Prostate gland (tissue), 2 donors: ENCODE data around the gene UROS. TPM values are rescaled to one million over a fixed set of nuclear protein-coding genes. Genes with fewer than 3 reads are reported as not detected.

Source experiments
- DNase-seq: peaks from one replicate; pipeline ENCODE4 v3.0.0-alpha.2; 2019; ENCODE audit warnings: low spot score
- H3K27ac ChIP-seq, 2 donors: fragments of 200-600 bp; sonication (generic); 2 replicates each; pipeline ENCODE4 v1.5.1; 2017 to 2019
- H3K27me3 ChIP-seq: fragments of 200-600 bp; sonication (generic); replicated peaks from 2 replicates; pipeline ENCODE4 v1.5.1; 2019; ENCODE audit not compliant: insufficient read depth
- H3K36me3 ChIP-seq, 2 donors: fragments of 200-600 bp; sonication (generic); 1 replicate in 1 of 2; 2 replicates in 1 of 2; pipeline versions ENCODE4 v1.5.1 to v1.8.1; 2017 to 2019
- H3K4me1 ChIP-seq: fragments of 200-600 bp; sonication (generic); replicated peaks from 2 replicates; pipeline ENCODE4 v1.5.1; 2019
- H3K4me3 ChIP-seq, 2 donors: fragments of 200-600 bp; sonication (generic); 2 replicates each; pipeline ENCODE4 v1.5.1; 2017 to 2019
- H3K9me3 ChIP-seq: fragments of 200-600 bp; sonication (generic); 2 replicates; pipeline ENCODE4 v1.5.1; 2017
- CTCF ChIP-seq, 4 experiments: fragments of 200-600 bp in 2 of 4; fragments of 450-650 bp in 2 of 4; sonication (generic) in 2 of 4; IDR thresholded peaks; 1 replicate in 3 of 4; 2 replicates in 1 of 4; pipeline ENCODE4 v1.5.1; 2016 to 2019; ENCODE audit warnings: antibody characterized with exemption in 4 of 4, mild to moderate bottlenecking in 2 of 4, moderate library complexity in 2 of 4
- POLR2A ChIP-seq: fragments of 450-650 bp; IDR thresholded peaks from one replicate; pipeline ENCODE4 v1.6.1; 2016; ENCODE audit warnings: antibody characterized with exemption, mild to moderate bottlenecking
- POLR2AphosphoS5 ChIP-seq: sonication (generic); formaldehyde crosslinking; IDR thresholded peaks from one replicate; pipeline ENCODE4 v1.6.1; 2017; ENCODE audit warnings: antibody characterized with exemption
- WGBS: methylation state at CpG from one replicate; pipeline ENCODE4 v1.1.5; 2018; 5-methylcytosine and 5-hydroxymethylcytosine counted together
- intact Hi-C: fragments of 100-400 bp; cut with DNase I; formaldehyde crosslinking; loops from one replicate; pipeline ENCODE4 v1.14.2; 2022
- total RNA-seq, 2 donors: library from RNA; depleted of rRNA; stranded (reverse); fragments of >200 nt; gene quantifications; one replicate each; pipeline ENCODE4 v1.1.0, GENCODE V29; 2016

Gene UROS
- total RNA-seq, 2 donors from 2014 or later: 45.0 to 49.0 TPM

DNA sequence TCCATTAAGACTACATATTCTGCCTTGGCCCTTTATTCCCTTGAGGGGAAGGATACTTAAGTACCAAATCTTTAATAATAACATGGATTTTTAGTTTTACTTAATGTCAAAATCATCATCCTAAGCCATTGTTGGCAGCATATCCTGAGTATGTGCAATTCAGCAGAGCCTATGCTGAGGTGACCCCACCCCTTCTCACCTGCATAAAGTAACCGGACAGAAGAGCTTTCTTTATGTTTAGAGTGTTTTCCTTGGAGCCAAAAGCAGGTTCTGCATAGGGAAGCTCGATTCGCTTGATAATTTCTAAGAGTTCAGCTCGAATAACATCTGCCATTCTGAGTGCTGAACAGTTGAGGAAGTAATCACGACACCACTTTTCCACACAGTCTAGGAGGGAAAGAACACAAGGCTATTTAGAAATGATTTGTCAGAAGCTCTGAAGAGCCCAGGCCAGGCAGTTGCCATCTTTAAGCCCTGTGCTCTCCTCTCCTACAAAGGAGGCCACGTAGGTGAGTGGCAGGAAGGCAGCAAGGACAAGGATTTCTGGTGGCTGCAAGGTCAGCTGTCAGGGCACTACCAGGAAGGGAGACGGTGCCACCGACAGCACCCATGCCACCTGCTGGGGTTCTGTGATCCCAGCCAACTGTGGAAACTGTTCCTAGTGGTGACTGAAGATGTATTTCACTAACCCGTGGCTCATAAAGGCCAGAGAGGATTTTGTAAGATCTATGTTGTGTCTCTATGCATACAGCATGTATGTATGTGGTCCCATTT is 15.9 kb upstream of the UROS start:
- H3K4me1 ChIP-seq: no peaks in the 10 kb centered on the region
- H3K27ac ChIP-seq: no peak overlapping the region
- H3K4me3 ChIP-seq: no peak overlapping the region
- no peaks in the 10 kb centered on the region for H3K27me3 ChIP-seq
- 86% methylated on average over 9 of the region's 9 CpGs for WGBS
- intact Hi-C loops: no loop called here
- H3K36me3 ChIP-seq: peaks cover 0 to 8% of the 10 kb centered on the region in 2 donors
- no peak for DNase-seq
- TF ChIP-seq POLR2AphosphoS5: no peak
- no peak for TF ChIP-seq POLR2A
- TF ChIP-seq CTCF (IDR thresholded peaks at IDR 0.05): no peak
- no peaks in the 10 kb centered on the region for H3K9me3 ChIP-seq

DNA sequence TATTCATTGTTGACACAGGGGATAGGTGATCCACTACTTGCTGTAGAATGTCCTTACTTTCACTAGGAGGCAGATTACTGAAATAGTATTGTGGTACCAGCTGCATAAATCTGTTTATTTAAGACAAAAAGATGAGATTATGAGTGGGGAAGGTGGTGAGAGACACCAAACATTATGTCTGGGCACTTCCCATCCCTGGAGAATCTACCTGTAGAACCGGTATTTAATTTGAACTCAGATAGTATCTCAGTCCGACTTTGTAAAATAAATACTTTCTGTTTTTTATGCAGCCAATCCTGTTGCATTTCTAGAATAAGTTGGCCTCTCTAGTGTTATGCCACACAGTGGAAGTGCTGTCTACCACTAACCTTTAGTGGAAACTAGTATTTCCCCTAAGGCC is 13.7 kb upstream of the UROS start:
- Histone ChIP-seq H3K4me3 (no peak overlapping the region), H3K27me3 (no peaks in the 10 kb centered on the region), H3K9me3 (no peaks in the 10 kb centered on the region), H3K36me3 (peaks cover 0 to 8% of the 10 kb centered on the region in 2 donors), H3K4me1 (no peaks in the 10 kb centered on the region), H3K27ac (no peak overlapping the region)
- intact Hi-C loops: no loop called here
- no peak for DNase-seq
- 41% methylated on average over 2 of the region's 2 CpGs for WGBS
- TF ChIP-seq POLR2AphosphoS5 (peak; percentile 65), CTCF (IDR thresholded peaks at IDR 0.05) (no peak), POLR2A (no peak)

GRCh38 chr10:125828311-125828710 is 5.3 kb upstream of the UROS start:
- Histone ChIP-seq H3K4me1 (peaks cover 9% of the 10 kb centered on the region), H3K9me3 (no peaks in the 10 kb centered on the region), H3K27ac (no peak overlapping the region), H3K27me3 (no peaks in the 10 kb centered on the region), H3K4me3 (no peak overlapping the region), H3K36me3 (peaks cover 0 to 4% of the 10 kb centered on the region in 2 donors)
- intact Hi-C loops: loop anchor here (10.0 kb wide), 1 partner anchor 664 kb away; the partner anchor contains the start of gene CTBP2
- WGBS: 79% methylated on average over 5 of the region's 5 CpGs
- DNase-seq: no peak
- no peak for TF ChIP-seq POLR2A
- no peak for TF ChIP-seq CTCF (IDR thresholded peaks at IDR 0.05)
- TF ChIP-seq POLR2AphosphoS5: no peak

- no peaks in the 10 kb centered on the region for H3K9me3 ChIP-seq
- intact Hi-C loops: loop anchor here (10.0 kb wide), 1 partner anchor 662 kb away; the partner anchor contains the start of gene CTBP2
Measured at GRCh38 chr10:125827133-125827532, 4.1 kb upstream of the UROS start.

More at GRCh38 chr10:125827133-125827532, 4.1 kb upstream of the UROS start:
- no peak for TF ChIP-seq POLR2A
- no peak for TF ChIP-seq CTCF (IDR thresholded peaks at IDR 0.05)
- no peak for TF ChIP-seq POLR2AphosphoS5
- DNase-seq: no peak
- Histone ChIP-seq H3K4me1 (peaks cover 9% of the 10 kb centered on the region), H3K27me3 (no peaks in the 10 kb centered on the region), H3K4me3 (no peak overlapping the region), H3K27ac (no peak overlapping the region), H3K36me3 (peaks cover 0 to 4% of the 10 kb centered on the region in 2 donors)
- 82% methylated on average over 2 of the region's 2 CpGs for WGBS
